Stimulated activated CD8-positive, alpha-beta memory T cell treated with anti-CD3 and anti-CD28 coated beads, Interleukin-15, amount 100 ng/mL, for 1 hour (primary cell): ENCODE measurements around the gene OR52B4.
"Not testable (repeated sequence)": the region's sequence is repeated elsewhere in the genome, so short reads cannot be mapped to it uniquely, and the experiment has no call there.

Experiments used
- DNase-seq: peaks from one replicate; pipeline ENCODE4 v3.0.0-alpha.2; 2020; ENCODE audit warnings: low read depth

OR52B4 gene

GRCh38 chr11:4368286-4368685 is at the start of gene OR52B4:
TSS of gene OR52B4 (minus strand) at chr11:4368386. CDS start at chr11:4368295, 91 bp downstream.
- no peak for DNase-seq

- no peak for DNase-seq
These were observed 48.6 kb upstream of the OR52B4 start for GRCh38 chr11:4416816-4417215.

DNA sequence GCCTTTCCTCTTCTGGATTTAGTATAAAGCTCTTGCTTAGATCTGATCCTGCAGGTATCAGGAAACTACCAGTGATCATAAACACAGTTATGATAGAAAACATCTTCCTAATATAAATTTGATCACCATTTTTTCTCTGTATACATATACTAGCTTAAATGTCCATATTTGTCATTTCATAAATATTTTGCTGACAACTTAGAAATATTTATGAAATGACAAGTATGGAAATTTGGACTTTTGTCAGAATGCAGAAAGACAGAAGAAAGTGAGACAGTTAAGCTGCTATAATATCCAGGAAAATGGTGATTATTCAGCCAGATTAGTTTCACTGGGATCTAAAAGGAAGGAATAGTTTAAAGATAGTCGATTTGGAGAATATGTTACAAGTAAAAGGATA is 48.1 kb upstream of the OR52B4 start:
- no peak for DNase-seq

DNA sequence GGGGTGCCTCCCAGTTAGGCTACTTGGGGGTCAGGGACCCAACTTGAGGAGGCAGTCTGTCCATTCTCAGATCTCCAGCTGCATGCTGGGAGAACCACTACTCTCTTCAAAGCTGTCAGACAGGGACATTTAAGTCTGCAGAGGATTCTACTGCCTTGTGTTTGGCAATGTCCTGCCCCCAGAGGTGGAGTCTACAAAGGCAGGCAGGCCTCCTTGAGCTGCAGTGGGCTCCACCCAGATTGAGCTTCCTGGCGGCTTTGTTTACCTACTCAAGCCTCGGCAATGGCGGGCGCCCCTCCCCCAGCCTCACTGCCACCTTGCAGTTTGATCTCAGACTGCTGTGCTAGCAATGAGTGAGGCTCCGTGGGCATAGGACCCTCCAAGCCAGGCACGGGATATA is 38.0 kb upstream of the OR52B4 start:
- not testable (repeated sequence) for DNase-seq

DNA sequence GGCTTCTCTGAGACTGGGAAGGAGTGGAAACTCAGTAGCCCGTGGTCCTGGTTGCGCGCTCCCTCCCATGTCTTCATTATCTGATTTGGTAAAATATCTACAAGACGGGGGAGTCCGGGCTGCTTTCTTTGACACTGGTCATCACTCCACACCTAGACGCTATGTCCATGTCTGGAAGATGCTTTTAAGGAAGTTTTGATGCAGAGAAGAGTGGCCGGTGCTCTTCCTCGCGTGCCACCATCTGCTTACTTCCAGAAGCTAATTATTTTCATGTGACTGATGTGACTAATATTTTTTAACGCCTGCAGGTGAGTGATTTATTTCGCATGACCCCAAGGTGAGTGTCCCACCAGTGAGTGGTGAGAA is 25.7 kb upstream of the OR52B4 start:
- DNase-seq, result no peak

- peak; percentile 86 for DNase-seq
These were observed 25.1 kb upstream of the OR52B4 start, which contains the start of gene TRIM21 for GRCh38 chr11:4393209-4393857. TSS of gene TRIM21 (minus strand) at chr11:4393702. CDS start at chr11:4390409, 3,293 bp downstream.

- DNase-seq, result no peak
These were observed 20.0 kb upstream of the OR52B4 start for GRCh38 chr11:4388221-4388620.

DNA sequence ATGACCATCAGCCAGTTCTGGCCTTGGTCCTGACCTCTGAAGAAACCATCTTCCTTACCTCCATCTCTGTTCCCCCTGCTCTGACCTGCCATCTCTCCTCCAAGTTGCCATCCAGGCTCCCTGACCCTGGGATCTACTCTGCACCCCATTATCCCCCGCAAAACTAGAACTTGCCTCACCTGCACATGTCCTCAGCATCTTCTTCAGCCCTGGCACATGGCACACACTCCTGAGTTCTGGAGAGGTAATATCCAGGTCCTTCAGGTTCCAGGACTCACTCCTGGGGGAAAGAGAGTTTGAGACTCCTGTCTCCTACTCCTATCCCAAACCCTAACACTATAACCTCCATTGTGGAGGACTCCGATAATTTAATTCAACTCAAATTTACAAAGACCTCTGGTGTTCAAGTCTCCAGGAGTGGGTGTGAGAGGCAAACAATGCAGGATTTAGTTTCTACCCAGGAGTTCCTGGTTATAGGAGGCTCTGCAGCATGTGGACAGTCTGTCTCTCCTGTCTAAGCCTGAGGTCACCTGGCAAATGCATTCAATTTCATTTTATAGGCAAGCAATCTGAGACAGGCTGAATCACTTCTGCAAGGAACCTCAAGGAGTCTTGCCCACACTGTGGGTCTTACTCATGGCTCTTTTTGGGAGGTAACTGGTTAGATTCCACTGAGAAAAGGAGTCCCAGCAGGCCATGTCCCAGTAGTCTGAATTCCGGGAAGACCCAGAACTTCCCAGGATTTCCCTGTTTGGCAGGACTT is 18.0 kb upstream of the OR52B4 start:
- DNase-seq, result no peak

GRCh38 chr11:4381901-4382300 is 13.7 kb upstream of the OR52B4 start:
- DNase-seq, result no peak

DNA sequence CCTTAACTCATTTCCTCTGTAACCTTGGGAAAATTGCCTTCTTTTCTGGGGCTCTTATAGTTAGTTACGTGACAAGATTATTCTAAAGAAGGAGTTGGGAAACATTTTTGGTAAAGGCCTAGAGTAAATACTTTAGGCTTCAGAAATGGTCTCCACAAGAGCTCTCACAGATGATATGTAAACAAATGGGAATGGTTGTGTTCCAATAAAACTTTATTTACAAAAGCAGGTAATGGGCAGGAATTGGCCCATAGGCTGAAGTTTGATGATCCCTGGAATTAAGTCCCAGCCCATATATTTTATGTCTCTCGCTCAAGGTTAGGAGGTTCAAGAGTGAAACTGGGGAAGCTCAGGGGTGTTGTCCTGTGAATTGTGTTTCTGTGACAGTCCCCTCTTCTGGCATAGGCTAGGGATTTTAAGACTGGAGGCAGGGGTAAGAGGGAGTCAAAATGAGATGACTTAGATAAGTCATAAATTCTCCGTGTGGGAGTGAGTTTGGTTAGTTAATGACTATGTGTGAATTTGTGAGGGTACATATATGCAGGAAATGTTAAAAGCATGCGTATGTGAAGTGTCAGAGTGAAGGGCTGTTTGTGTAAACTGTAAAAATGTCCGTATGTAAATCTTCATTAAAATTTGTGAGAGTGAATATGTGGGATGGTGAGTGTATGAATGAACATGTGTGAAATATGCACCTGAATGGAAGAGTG is 7.4 kb upstream of the OR52B4 start:
- no peak for DNase-seq

DNA sequence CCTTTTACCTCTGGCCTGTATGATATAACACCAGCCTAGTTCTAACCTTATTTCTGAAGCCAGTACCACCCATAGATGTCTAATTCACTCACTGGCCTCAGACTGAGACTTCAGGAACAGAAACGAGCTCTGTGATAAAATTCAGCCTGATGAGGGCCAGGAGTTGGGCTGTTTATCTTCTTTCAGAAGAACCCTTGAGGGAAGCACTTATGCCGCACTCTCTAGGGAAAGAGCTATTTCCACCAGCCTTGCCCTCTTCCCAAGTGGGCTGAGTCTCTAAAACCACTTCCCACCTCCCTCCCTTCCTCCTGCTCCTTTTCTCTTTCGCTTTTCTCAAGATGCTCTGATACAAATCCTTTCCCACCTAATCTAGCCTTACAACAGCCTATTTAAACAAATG is 2.0 kb upstream of the OR52B4 start:
- no peak for DNase-seq

DNA sequence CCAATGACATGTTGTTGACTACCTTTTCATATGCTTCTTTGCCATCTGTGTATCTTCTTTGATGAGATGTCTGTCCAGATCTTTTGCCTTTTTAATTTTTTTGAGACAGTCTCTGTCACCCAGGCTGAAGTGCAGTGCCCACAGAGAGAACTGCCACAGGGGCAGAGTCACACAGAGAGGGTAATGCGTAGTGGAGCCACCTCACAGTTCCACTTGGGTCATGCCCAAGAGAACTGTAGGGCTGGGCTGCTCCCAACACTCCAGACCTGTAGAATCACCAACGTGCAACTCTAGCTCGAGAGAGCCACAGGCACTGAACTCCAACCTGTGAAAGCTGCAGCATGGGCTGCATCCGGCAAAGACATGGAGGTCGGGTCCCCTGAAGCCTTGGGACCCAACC is 20.0 kb downstream of the OR52B4 start:
- not testable (repeated sequence) for DNase-seq

GRCh38 chr11:4345366-4345765 is 22.8 kb downstream of the OR52B4 start:
- not testable (repeated sequence) for DNase-seq

GRCh38 chr11:4334356-4334755 is 33.8 kb downstream of the OR52B4 start:
- DNase-seq, result not testable (repeated sequence)
